HCT116 (cell line): ENCODE measurements around the gene KRTAP1-5. TPM values are rescaled to one million over a fixed set of nuclear protein-coding genes. Genes with fewer than 3 reads are reported as not detected.
"Not testable (repeated sequence)": the region's sequence is repeated elsewhere in the genome, so short reads cannot be mapped to it uniquely, and the experiment has no call there.

Experiments
- ATAC-seq: fragments of 200-7000 bp; cut with Tn5 transposase; 2 replicates; pipeline ENCODE4 v1.9.1; 2020; ENCODE audit warnings: mild to moderate bottlenecking, moderate library complexity
- BruUV-seq: library from RNA; stranded (reverse); fragments of 400-500 nt; replicated peaks from 2 replicates; lab custom pipeline; 2021; lab: Mats Ljungman, UMichigan
- CTCF ChIA-PET: fragments of 300-600 bp; sonication (Branson Sonifier 250); formaldehyde crosslinking; loops from one replicate; lab custom pipeline; 2021; ENCODE audit warnings: antibody characterized with exemption; lab: Charles Lee
- POLR2A ChIA-PET: fragments of 300-600, 350-600 bp; sonication (Branson Sonifier 250); formaldehyde crosslinking; loops from one replicate; lab custom pipeline; 2021; ENCODE audit warnings: antibody characterized with exemption; lab: Charles Lee
- RAD21 ChIA-PET, 2 experiments: fragments of 300-600 bp; sonication (Branson Sonifier 250); formaldehyde crosslinking; loops; one replicate each; lab custom pipeline; 2023; ENCODE audit warnings: low total read pairs in 2 of 2; ENCODE audit not compliant: uncharacterized antibody in 2 of 2, unreplicated experiment in 2 of 2, low non-redundant PET in 1 of 2; lab: Charles Lee
- DNase-seq: peaks from one replicate; pipeline ENCODE4 v3.0.0-alpha.2; 2010; ENCODE audit warnings: low read depth, low spot score
- H2AFZ ChIP-seq: fragments of 200-600 bp; shearing (Covaris generic), sonication (generic); 2 replicates; pipeline ENCODE4 v1.6.1; 2017; ENCODE audit warnings: low read depth, mixed run types, mixed read lengths, antibody characterized with exemption, low read length; ENCODE audit not compliant: poor library complexity, severe bottlenecking
- H3K27ac ChIP-seq: 2 replicates; pipeline ENCODE4 v1.5.1; 2012; ENCODE audit warnings: low read depth, low read length
- H3K27me3 ChIP-seq: fragments of 200-600 bp; sonication (generic); 2 replicates; pipeline ENCODE4 v1.6.1; 2016; ENCODE audit warnings: mixed run types, low read length, mixed read lengths; ENCODE audit not compliant: insufficient read depth
- H3K36me3 ChIP-seq, 2 experiments: fragments of 200-500 bp in 1 of 2; fragments of 200-600 bp in 1 of 2; sonication (Bioruptor generic) in 1 of 2; sonication (generic) in 1 of 2; 2 replicates each; pipeline versions ENCODE4 v1.5.1 to v1.6.1; 2014 to 2016; ENCODE audit warnings: low read length in 2 of 2, inconsistent platforms in 1 of 2, mixed read lengths in 1 of 2, mixed run types in 1 of 2; ENCODE audit not compliant: insufficient read depth in 2 of 2, control insufficient read depth in 1 of 2
- H3K4me1 ChIP-seq, 2 experiments: fragments of 200-600 bp in 1 of 2; sonication (generic) in 1 of 2; 2 replicates each; pipeline versions ENCODE4 v1.5.1 to v1.6.1; 2012 to 2017; ENCODE audit warnings: low read length in 2 of 2, inconsistent platforms in 1 of 2, mild to moderate bottlenecking in 1 of 2, mixed read lengths in 1 of 2, mixed run types in 1 of 2, moderate library complexity in 1 of 2; ENCODE audit not compliant: insufficient read depth in 2 of 2, control insufficient read depth in 1 of 2
- H3K4me2 ChIP-seq: fragments of 200-600 bp; sonication (generic); 2 replicates; pipeline ENCODE4 v1.6.1; 2017; ENCODE audit warnings: mixed run types, low read length, mixed read lengths
- H3K4me3 ChIP-seq, 2 experiments: fragments of 200-600 bp in 1 of 2; sonication (generic) in 1 of 2; replicated peaks in 1 of 2; 2 replicates each; pipeline ENCODE4 v1.5.1; 2011 to 2016; ENCODE audit warnings: low read length in 2 of 2, control low read depth in 1 of 2, low read depth in 1 of 2, mild to moderate bottlenecking in 1 of 2, mixed read lengths in 1 of 2, mixed run types in 1 of 2
- H3K79me2 ChIP-seq: fragments of 200-600 bp; sonication (generic); 2 replicates; pipeline ENCODE4 v1.6.1; 2017; ENCODE audit warnings: mild to moderate bottlenecking, mixed run types, low read length, moderate library complexity, mixed read lengths; ENCODE audit not compliant: insufficient read depth
- H3K9ac ChIP-seq: fragments of 200-600 bp; sonication (generic); 2 replicates; pipeline ENCODE4 v1.6.1; 2016; ENCODE audit warnings: low read length, mixed read lengths
- H3K9me2 ChIP-seq: fragments of 200-600 bp; sonication (generic), shearing (Covaris generic); 2 replicates; pipeline ENCODE4 v1.6.1; 2017; ENCODE audit warnings: mixed run types, mild to moderate bottlenecking, moderate library complexity; ENCODE audit not compliant: insufficient read depth
- H3K9me3 ChIP-seq, 2 experiments: fragments of 200-500 bp in 1 of 2; fragments of 200-600 bp in 1 of 2; sonication (Bioruptor generic) in 1 of 2; sonication (generic) in 1 of 2; 2 replicates each; pipeline ENCODE4 v1.6.1; 2014 to 2017; ENCODE audit warnings: low read length in 2 of 2, mixed read lengths in 2 of 2, inconsistent platforms in 1 of 2, low read depth in 1 of 2, mild to moderate bottlenecking in 1 of 2, mixed run types in 1 of 2, moderate library complexity in 1 of 2; ENCODE audit not compliant: control insufficient read depth in 1 of 2, insufficient read depth in 1 of 2
- H4K20me1 ChIP-seq: fragments of 200-600 bp; sonication (generic), shearing (Covaris generic); 2 replicates; pipeline ENCODE4 v1.6.1; 2017; ENCODE audit warnings: mixed run types, mild to moderate bottlenecking, moderate library complexity; ENCODE audit not compliant: insufficient read depth
- CBX3 ChIP-seq: IDR thresholded peaks from 2 replicates; pipeline ENCODE4 v1.6.1; 2012; ENCODE audit warnings: low read depth
- ELF1 ChIP-seq: IDR thresholded peaks from 2 replicates; pipeline ENCODE4 v1.6.1; 2012; ENCODE audit warnings: low read depth, borderline replicate concordance
- FOSL1 ChIP-seq: IDR thresholded peaks from 2 replicates; pipeline ENCODE4 v1.6.1; 2012; ENCODE audit warnings: low read depth
- MAX ChIP-seq: IDR thresholded peaks from 2 replicates; pipeline ENCODE4 v1.6.1; 2012
- POLR2A ChIP-seq: IDR thresholded peaks from 2 replicates; pipeline ENCODE4 v1.7.0; 2011; ENCODE audit warnings: borderline replicate concordance; ENCODE audit not compliant: insufficient read depth, insufficient read length; ENCODE audit errors: extremely low read depth
- POLR2AphosphoS5 ChIP-seq: IDR thresholded peaks from 2 replicates; pipeline ENCODE4 v1.6.1; 2011; ENCODE audit warnings: mild to moderate bottlenecking, low read depth, low read length, moderate library complexity
- SP1 ChIP-seq: IDR thresholded peaks from 2 replicates; pipeline ENCODE4 v1.6.1; 2012; ENCODE audit warnings: low read depth
- ZFX ChIP-seq: fragments of 450-650 bp; IDR thresholded peaks from 2 replicates; pipeline ENCODE4 v1.6.1; 2017
- intact Hi-C: fragments of 100-400 bp; cut with micrococcal nuclease; formaldehyde crosslinking; loops from 2 replicates; pipeline ENCODE4 v1.10.0; 2022
- total RNA-seq: library from RNA; stranded (reverse); gene quantifications from one replicate; pipeline ENCODE4 v1.2.1, GENCODE V29; 2021; ENCODE audit not compliant: unreplicated experiment

KRTAP1-5 gene
- total RNA-seq, 1 experiment from 2014 or later, result not detected

GRCh38 chr17:41065829-41066624 is 39.0 kb upstream of the KRTAP1-5 start, which contains the start of gene KRTAP2-4 (continued):
- TF ChIP-seq POLR2A (no peak), ZFX (no peak), ELF1 (no peak), MAX (peak; percentile 98)

- H3K27ac ChIP-seq, CTCF ChIA-PET, ATAC-seq, H3K4me3 ChIP-seq, H2AFZ ChIP-seq, H3K79me2 ChIP-seq, H3K9ac ChIP-seq, H3K4me2 ChIP-seq, H4K20me1 ChIP-seq, RAD21 ChIA-PET, DNase-seq, BruUV-seq, H3K9me2 ChIP-seq, POLR2A ChIA-PET, intact Hi-C loops, H3K27me3 ChIP-seq, H3K9me3 ChIP-seq: not testable (repeated sequence)
- Histone ChIP-seq H3K4me1 (peaks cover 34 to 78% of the 10 kb centered on the region in 2 experiments), H3K36me3 (peaks cover 0 to 22% of the 10 kb centered on the region in 2 experiments; a peak in 1 of 4 replicates)
Observed at GRCh38 chr17:41065016-41065689, 38.1 kb upstream of the KRTAP1-5 start.

- POLR2A ChIA-PET, result no interaction called here
- Histone ChIP-seq H3K79me2 (no peaks in the 10 kb centered on the region), H3K27me3 (no peaks in the 10 kb centered on the region), H3K4me1 (peaks cover 39 to 85% of the 10 kb centered on the region in 2 experiments), H4K20me1 (no peaks in the 10 kb centered on the region), H3K9me3 (no peaks in the 10 kb centered on the region; a peak in 1 of 4 replicates), H3K27ac (no peak overlapping the region), H2AFZ (no peak overlapping the region), H3K4me3 (no peak overlapping the region), H3K36me3 (peaks cover 0 to 15% of the 10 kb centered on the region in 2 experiments; a peak in 1 of 4 replicates), H3K9me2 (no peaks in the 10 kb centered on the region), H3K4me2 (no peak overlapping the region), H3K9ac (0 out of 2 replicates have a peak overlapping the region, but pooled peaks have one; percentile 2)
- BruUV-seq, result no TSS peak
- intact Hi-C loops, result no loop called here
- CTCF ChIA-PET, result no interaction called here
- no peak for ATAC-seq
- DNase-seq, result no peak
- no peak for TF ChIP-seq SP1
- TF ChIP-seq MAX, result no peak
- no peak for TF ChIP-seq CBX3
- no peak for TF ChIP-seq ZFX
- no peak for TF ChIP-seq FOSL1
- TF ChIP-seq POLR2AphosphoS5, result no peak
- RAD21 ChIA-PET, result no interaction called here
Observed at GRCh38 chr17:41064301-41064700, 37.3 kb upstream of the KRTAP1-5 start.
